Measurements from ENCODE around the gene ZC3H4.

The ZC3H4 gene

GRCh38 chr19:47072323-47072722 is 41.3 kb downstream of the ZC3H4 start:
- TF ChIP-seq, protein P1, sequence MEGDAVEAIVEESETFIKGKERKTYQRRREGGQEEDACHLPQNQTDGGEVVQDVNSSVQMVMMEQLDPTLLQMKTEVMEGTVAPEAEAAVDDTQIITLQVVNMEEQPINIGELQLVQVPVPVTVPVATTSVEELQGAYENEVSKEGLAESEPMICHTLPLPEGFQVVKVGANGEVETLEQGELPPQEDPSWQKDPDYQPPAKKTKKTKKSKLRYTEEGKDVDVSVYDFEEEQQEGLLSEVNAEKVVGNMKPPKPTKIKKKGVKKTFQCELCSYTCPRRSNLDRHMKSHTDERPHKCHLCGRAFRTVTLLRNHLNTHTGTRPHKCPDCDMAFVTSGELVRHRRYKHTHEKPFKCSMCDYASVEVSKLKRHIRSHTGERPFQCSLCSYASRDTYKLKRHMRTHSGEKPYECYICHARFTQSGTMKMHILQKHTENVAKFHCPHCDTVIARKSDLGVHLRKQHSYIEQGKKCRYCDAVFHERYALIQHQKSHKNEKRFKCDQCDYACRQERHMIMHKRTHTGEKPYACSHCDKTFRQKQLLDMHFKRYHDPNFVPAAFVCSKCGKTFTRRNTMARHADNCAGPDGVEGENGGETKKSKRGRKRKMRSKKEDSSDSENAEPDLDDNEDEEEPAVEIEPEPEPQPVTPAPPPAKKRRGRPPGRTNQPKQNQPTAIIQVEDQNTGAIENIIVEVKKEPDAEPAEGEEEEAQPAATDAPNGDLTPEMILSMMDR (IDR thresholded peaks at IDR 0.05; ENCODE audit: borderline replicate concordance, insufficient read depth, low read depth, low read length) = no peak

GRCh38 chr19:47071731-47072130 is 41.8 kb downstream of the ZC3H4 start:
- H3K4me3 ChIP-seq (ENCODE audit: low read depth, low read length) = no peak overlapping the region
- TF ChIP-seq, protein P1 (IDR thresholded peaks at IDR 0.05; ENCODE audit: borderline replicate concordance, insufficient read depth, low read depth, low read length) = no peak

More at GRCh38 chr19:47072323-47072722, 41.3 kb downstream of the ZC3H4 start:
- H3K4me3 ChIP-seq (ENCODE audit: low read depth, low read length) = no peak overlapping the region

- TF ChIP-seq, protein P1 (IDR thresholded peaks at IDR 0.05; ENCODE audit: borderline replicate concordance, insufficient read depth, low read depth, low read length) = no peak
- no peak overlapping the region for H3K4me3 ChIP-seq (ENCODE audit: low read depth, low read length)
These were observed 42.8 kb downstream of the ZC3H4 start for GRCh38 chr19:47070756-47071155.

DNA sequence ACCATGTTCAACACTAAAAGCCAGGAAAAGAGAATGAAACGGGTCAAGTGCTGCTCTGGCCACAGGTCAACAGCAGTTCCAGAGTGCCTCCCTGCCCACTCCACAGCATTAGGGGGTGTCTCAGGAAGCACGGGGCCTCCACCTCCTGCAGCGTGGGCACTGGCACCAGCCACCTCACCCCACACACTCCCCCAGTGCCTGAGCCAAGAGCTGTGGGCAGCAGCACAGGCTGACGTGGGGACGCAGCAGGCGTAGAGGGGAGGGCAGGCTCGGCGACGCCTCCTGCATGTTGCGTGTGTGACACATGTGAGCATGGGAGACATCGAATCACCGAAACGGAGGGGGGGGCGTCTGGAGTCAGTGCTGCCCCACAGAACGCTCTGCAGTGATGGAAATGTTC is 43.8 kb downstream of the ZC3H4 start:
- TF ChIP-seq, protein P1 (IDR thresholded peaks at IDR 0.05; ENCODE audit: borderline replicate concordance, insufficient read depth, low read depth, low read length) = no peak
- no peak overlapping the region for H3K4me3 ChIP-seq (ENCODE audit: low read depth, low read length)

DNA sequence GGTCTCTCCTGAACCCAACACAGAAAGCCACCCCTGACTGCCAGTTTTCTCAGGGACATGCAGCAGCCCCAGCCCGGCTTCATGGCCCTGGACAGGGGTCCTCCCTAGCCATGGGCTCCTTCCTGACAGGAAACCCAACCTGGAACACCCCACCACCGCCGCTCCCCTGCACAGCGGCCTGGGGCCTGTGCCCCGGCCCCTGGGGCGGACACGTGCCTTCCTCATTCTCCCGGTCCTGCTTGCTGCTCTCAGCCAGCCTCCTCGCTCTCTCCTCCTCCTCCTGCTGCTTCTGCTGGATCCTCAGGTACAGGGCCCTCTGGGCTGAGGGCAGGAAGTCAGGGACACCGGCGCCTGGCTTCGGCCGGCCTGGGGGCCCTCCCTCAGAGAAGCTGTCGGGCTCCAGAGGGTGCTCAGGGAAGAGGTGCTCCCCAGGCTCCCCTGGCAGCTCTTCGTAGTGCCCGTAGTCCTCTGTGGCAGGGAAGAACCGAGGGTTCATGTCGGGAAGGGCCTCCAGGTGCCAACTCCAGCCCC is 44.6 kb downstream of the ZC3H4 start:
- no peak overlapping the region for H3K4me3 ChIP-seq (ENCODE audit: low read depth, low read length)
- TF ChIP-seq, protein P1 (IDR thresholded peaks at IDR 0.05; ENCODE audit: borderline replicate concordance, insufficient read depth, low read depth, low read length) = no peak

DNA sequence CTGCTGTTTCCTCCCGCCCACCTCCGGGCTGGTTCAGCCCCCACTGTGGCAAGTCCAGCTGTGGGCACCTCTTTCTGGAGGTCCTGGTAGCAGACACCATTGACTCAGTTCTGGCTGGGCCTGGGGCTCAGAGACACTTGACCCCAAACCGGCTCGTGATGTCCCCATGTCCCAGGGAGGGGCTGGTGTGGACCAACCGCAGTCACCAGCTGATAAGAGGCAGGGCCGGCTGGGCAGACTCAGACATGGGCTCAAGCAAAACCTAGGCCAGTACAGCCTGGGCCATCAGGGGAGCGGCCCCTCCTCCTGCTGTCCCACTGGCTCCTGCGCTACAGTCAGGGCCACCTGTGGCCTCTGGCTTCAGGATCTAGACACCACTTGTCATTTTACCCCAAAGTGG is 45.3 kb downstream of the ZC3H4 start:
- TF ChIP-seq, protein P1 (IDR thresholded peaks at IDR 0.05; ENCODE audit: borderline replicate concordance, insufficient read depth, low read depth, low read length) = no peak
- no peak overlapping the region for H3K4me3 ChIP-seq (ENCODE audit: low read depth, low read length)

DNA sequence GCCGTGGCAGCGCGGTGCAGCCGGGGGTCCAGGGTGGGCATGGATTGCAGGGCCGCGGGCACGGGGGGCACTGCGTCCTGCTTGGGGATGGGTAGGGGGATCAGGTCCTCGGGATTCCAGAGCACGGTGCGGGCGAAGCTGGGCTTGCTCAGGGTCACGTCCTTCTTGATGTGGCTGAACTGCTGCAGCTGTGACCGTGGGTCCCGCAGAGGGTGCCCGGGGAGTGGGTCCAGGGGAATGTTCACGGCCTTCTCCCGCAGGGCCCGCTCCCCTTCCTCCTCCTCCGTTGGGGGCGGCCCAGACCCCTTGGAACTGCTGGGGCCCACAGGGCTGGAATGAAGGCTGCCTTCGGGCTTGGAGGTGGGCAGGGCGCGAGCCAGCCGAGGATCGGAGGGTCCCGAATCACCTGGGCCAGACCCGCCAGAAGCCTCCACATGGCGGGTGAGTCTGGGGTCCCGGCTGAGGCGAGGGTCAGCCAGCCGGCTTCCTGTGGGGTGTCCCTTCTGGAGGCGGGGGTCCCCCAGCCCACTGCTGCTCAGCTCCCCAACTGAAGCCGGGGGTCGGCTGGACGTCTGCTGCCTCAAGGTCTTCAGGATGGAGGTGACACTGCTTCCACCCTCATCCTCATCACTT is 46.2 kb downstream of the ZC3H4 start:
- TF ChIP-seq, protein P1 (IDR thresholded peaks at IDR 0.05; ENCODE audit: borderline replicate concordance, insufficient read depth, low read depth, low read length) = no peak
- no peak overlapping the region for H3K4me3 ChIP-seq (ENCODE audit: low read depth, low read length)

All from GM12875 (cell line).